GM18519 (cell line): ENCODE measurements around the gene TEPSIN.

Source experiments
- ATAC-seq: cut with Tn5 transposase; IDR thresholded peaks from one replicate; pipeline ENCODE4 v1.9.1; 2021; ENCODE audit warnings: mild to moderate bottlenecking, moderate library complexity; ENCODE audit not compliant: unreplicated experiment, low FRiP score

The TEPSIN gene

DNA sequence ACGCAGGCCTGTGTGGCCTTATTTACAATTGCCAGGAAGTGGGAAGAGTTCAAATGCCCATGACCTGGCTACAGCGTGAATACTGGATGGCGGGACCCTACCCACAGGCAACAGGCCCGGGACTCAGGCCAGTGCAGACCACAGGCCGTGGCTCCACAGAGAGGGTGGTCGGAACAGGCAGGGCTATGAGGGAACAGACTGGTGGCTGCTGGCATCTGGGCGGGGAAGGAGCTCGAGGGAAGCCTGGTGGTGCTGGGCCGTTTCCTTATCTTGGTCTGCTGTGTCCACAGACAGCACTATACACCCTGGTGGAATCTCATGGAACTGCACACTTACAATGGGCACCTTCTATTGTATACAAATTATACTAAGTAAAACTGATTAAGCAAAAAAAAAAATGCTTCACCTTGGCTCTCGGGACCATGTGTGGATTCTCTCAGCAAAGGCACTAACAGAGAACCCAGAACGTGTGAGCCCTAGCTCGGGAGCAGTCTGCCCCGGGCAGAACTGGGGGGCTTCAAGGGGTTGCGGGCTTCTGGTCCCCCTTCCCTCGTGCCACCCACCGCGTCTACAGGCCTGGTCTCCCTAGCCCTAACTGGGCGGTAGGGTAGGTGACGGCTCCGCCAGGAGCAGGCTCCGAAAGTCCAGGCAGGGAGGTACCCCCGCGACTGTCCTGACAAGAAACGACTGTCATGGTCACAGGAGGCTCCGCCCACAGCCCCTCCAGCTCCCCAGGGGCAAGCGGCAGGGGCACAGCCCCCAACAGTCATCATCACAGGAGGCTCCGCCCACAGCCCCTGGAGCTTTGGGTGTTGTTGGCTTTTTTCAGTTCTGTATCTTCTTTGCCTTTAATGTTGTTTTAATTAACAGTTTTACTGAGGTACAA is 37.9 kb downstream of the TEPSIN start:
- no peak for ATAC-seq

DNA sequence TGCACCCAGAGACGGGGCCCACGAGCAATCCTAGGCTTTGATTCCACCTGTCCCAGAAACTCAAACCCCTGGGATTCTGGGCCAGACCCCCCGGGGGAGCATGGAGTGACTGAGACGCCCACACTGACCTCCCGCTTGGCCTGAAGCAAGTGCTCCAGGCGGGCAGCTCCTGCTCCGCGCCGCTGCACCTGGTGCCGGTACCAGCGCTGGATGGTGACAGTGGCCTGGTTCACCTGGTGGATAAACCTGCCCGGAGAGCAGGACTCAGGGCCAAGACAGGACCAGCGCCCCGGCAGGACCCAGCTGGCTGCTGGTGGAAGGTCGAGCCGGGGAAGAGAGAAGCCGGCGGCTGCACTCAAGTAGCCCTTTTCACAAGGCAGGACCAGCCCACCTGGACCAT is 38.7 kb downstream of the TEPSIN start:
- no peak for ATAC-seq

DNA sequence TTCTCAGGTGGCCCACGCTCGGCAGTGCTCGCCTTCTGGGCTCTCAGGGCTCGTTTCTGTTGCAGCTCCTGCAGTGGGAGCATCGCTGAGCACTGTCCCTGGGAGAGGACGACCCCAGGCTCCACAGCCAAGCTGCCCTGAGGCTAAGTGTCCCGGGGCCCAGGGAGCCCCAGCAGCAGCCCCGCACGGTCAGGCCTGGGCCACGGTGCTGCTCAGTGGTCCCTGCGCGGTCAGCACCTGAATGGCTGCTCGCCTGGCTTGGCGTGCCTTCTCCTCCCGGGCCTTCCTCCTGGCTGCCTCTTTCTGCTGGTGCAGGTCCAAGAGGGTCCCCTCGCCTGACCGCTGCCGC is 39.4 kb downstream of the TEPSIN start:
- no peak for ATAC-seq

DNA sequence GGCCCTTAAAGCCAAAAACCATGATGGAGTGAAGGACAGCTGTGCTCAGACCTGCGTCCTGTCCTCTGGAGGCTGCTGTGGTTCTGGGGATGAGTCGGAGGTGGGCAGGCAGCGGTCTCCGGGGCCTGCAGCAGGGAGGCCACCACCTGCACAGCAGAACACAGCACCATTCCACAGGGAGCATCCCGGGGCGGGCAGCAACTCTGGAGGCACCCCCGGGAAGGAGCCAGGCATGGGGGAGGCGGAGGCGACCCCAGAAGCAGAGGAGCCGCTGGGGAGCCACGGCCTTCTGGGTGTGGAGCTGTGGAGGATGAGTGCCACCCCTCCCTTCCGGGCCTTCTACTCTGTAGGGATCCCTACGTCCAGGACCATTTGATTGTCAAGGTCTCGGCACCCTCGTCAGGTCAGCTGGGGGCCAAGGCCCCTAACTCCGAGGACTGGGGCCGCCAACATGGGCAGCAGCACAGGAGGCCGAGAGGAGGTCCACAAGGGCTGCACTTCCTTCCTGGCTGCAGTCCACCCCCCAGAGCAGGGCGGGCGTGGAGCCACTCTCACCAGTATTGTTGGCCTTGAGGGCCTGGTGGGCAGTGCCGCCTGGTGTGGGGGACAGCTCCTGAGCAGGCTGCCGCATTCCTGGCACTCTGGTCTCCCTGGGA is 39.9 kb downstream of the TEPSIN start:
- ATAC-seq: no peak

DNA sequence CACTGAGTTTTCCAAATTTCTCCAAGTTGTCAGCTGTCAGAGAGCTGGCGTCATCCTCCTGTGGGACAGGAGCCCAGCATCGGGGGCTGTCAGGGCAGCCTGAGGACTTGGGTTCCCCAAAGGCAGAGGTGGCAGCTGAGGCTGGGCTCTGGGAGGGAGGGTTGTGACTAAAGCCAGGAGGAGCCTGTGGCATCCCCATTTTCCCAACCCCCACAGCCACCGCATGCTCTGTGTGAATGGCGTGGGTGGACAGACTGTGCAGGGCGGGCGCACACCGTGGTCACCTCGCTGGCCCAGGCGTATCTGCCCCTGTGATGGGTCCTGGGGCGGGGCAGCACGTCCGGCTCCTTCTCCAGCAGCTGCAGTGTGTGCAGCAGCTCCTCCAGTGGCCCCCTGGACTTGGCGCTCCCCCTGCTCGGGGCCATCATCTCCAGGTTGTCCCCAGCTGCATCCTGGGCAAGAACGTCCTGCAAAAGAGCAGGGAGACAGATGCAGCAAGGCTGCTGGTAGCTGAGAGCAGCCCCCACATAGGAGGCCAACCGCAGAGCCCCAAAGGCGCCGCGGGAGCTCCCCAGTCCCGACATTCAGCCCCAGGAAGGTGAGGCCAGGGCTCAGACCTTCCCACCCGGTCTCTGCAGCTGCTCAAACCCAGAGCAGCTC is 40.9 kb downstream of the TEPSIN start:
- no peak for ATAC-seq

DNA sequence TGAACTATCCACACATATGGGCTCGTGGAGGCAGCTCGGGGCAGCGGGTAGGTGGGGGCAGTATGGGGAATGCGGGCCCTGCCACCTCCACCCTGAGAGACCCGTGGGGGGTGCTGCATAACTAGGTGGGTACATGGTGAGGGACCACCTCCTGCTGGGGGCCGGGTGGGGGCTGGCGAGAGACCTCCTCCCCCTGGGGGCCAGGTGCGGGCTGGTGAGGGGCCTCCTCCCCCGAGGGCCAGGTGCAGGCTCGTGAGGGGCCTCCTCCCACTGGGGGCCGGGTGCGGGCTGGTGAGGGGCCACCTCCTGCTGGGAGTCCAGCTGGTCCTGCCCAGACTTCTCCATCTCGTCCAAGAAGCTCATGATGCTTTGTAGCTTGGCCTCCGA is 41.5 kb downstream of the TEPSIN start:
- no peak for ATAC-seq

DNA sequence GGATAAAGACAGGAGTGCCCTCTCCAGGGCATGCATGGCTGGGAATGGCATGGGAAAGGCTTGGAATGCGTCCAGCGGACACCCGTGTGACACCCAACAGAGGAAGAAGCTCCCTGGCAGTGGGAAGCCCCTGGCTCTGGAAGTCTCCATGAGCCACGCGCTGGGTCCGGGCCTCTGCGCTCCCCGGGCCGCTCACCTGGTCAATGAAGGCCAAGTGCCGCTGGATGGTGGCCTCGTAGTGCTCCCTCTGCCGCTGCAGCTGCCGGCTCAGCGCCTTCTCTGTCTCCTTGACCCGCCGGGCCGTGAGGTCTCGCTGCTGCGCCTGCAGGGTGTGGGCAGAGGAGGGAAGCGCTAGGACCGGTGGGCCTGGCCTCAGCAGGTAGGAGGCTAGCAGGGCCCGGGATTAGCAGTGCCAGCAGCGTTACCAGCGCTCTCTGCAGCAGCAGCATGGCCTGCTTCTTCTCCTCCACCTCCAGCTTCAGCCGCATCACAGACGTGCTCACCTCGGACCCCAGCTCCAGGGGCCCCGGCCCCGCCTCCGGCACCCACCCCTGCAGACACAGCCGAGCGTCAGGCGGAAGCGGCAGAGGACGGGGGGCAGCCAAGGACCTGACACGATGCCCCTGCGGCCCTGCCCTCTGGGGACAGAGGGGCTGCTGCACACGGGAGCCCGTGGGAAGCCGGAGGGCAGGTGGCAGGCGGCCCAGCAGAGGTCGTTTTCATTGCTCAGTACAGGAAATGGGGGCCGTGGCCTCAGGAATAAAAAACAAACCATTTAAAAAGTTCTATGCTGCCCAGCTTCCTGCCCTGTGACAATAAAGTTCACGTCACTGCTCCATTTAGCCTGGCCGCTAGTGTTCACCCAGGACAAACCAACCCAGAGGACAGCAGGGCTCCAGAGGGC is 42.1 kb downstream of the TEPSIN start:
- ATAC-seq: no peak

DNA sequence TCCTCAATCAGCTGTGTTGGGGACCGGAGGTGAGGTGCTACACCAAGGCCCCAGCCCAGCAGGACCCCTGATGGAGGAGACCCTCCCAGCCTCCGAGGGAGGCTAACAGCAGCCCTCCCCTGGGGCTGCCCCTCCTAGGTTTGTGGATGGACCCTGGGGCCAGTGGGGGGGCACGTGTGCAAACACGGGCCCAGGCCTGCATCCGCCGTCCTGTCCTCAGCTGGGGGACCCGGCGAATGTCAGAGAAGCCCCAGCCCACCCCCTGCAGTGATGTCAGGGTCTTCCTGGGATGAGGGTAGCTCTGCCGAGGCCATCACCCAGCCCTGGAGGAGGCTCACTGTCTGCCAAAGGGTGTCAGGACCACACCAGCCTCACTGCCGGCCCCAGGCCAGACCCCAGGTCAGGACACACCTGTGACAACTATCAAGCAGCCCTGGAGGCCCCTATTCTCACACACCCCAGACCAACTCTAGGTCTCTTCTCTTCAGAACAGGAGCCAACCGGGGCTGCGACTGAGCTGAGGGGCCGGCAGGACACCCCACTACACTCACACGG is 42.8 kb downstream of the TEPSIN start:
- ATAC-seq: no peak

DNA sequence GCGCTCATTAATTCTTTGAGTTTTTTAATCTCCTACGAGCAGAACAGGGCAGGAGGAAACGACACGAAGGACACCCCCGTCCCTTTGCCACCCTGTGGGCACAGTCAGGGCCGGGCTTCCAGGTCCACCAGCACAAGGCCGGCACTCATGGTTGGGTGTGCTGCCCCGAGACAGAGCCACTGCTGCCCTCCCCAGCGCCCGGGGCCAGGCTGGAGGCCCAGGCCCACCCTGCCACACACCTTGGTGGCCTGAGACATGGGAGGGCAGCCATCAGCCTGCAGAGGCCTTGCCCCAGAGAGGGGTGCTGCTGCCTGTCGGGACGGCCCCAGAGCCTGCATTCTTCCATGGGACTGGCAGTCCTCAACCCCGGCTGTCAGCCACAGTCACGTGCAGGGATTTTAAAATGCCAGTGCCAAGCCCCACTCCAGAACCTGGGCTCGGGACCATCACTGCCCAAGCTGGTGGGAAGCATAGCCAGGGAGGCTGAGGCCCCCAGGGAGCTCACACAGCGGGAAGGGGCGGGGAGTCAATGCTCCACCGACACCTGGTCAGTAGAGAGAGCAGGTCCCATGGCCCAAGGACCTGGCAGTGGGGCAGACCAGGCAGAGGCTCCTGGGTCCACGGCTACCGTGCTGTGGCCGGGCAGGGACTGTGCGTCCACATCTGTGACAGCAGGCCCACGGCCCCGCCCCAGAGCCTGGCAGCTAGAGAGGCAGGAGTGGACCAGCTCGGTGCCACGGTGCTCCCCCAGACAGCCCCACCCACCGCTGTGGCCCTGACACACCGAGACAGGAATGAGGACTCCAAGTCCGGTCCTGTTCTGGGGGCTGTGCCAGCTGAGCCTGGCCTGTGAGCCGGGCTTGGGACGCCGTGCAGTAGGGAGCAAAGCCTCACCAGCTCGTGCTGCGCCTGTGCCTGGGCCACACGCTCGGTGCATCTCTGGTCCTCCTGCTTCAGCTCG is 43.6 kb downstream of the TEPSIN start:
- no peak for ATAC-seq

DNA sequence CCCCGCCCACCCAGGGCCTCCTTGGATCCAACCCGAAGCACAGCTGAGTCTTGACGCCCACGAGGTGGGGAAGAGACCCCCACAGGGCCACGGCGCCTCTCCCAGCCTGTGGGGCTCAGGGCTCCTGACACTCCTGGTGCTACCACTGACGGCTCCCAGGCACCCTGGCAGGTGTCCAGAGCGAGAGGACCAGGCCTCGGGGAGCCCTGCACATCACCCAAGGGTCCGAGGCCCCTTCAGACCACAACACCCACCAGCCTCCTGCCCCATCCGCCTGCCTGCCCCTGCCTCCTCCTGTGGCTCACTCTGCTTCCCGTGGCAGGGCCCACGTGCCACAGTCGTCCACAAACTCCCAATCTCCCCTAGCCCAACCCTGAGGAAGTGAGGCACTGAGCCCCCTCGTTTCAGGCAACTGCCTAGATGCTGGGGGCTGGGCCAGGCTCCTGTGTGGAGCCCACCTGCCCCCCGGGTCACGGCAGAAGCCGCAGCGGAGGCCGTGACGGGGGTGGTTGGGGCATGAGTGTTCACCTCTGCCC is 44.6 kb downstream of the TEPSIN start:
- ATAC-seq: no peak

DNA sequence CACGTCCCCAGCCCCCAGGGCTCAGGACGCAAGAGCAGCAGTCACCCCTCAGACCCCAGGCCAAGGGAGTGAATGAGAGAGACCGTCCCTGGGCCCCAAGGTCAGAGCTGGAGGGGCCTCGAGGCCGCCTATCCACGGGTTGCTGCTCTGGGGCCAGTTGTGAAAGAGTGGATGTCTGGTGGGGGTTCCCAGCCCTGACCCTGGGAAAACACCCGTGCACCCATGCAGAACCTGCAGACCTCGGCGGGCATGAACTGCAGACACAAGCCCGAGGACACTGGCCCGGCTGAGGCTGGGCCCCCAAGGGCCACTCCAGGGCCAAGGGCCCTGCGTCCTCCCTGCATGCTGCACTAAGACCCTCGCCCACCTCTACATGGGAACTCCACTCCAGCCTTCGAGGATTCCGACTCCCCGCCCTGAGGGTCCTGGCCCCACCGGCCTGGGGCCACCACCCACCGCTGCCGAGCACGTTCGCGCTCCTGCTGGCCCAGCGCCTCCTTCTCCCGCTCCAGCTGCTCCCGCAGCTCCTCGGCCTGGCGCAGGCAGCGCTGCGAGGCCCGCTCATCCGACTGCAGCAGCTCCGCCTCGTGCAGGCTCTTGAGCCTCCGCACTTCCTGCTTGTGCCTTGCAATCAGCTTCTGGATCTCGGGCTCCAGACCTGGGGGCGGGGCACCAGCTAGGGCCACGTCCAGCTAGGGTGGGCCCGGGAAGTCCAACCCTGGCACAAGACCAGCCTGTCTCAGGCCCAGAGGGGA is 45.2 kb downstream of the TEPSIN start:
- no peak for ATAC-seq

DNA sequence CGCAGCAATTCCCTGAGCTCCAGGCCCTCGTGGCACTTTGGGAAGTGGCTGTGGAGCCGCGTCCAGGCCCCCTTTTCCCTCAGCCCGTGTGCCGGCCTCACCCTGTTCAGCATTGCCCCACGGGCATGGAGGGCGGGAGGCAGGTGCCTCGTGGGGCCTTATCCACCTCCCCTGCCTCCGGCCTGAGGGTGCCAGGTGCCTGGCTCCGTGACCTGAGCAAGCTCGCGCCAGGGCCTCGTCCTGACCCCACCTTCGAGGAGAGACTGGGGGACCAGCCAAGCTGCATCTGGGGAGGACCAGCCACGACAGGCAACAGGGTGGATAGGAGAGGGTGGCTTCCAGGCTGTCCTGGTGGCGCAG is 45.8 kb downstream of the TEPSIN start:
- ATAC-seq: no peak

DNA sequence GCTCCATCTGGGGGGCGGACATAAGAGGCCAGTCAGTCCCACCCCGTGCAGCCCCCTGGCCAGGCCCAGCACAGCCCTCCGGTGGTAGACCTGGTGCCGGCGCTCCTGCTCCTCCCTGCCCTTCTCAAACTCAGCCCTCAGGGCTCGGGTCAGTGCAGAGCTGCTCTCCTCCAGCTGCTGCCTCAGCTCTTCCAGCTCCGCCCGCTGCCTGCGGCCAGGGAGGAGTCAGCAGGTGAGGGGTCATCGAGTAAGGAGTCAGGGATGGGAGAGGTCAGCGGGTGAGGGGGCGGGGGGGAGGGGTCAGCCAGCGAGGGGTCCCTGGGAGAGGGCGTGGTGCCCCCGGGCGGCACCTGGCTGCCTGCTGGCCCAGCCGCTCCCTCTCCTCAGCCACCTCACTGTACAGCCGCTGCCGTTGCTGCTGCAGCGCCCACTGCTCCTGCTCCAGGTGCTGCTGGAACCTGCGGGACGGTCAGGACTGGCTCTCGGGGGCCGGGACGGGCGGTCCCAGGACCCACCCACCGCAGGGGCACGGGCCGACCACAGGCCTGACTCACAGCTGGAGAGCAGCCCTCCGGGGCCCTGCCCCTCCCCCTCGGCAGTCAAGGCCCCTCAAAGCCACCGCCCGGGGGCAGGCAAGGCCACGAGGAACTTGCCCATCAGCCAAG is 46.3 kb downstream of the TEPSIN start:
- ATAC-seq: no peak

DNA sequence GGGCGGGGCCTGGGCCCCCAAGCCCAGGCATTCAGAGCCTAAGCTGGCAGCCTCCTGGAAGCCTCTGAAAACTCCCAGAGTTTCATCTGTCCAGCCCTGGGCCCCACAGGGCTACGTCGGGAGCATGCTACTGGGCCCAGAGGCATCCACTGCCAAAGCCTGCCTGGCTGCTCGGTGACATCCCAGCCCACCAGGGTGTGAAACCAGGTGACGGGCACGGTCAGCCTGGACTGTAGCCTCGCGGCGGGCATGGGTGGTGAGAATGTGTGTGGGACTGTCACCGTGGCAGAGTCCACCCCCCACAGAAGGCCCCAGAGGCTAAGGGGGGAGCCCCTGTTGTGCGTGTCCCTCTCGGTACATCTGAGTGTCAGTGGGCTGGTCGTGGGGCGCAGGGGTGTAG is 47.2 kb downstream of the TEPSIN start:
- ATAC-seq: no peak

DNA sequence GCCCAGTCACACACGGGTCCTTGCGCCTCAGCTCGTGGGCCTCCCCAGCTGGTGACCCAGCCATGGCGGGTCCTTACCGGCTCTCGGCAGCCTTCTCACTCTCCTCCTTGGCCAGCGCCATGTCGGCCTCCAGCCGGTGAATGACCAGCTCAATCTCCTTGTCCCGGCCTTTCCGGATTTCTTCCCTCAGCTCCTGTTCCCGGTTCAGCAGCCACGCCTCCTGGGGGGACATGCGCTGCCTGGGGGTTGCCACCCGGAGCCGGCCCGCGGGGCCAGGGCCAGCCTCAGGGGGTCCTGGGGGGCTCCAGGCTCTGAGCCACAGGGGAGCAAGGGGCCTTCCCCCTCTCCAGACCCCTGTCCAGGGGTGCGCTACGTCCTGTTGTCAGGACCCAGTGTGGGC is 47.7 kb downstream of the TEPSIN start:
- no peak for ATAC-seq

DNA sequence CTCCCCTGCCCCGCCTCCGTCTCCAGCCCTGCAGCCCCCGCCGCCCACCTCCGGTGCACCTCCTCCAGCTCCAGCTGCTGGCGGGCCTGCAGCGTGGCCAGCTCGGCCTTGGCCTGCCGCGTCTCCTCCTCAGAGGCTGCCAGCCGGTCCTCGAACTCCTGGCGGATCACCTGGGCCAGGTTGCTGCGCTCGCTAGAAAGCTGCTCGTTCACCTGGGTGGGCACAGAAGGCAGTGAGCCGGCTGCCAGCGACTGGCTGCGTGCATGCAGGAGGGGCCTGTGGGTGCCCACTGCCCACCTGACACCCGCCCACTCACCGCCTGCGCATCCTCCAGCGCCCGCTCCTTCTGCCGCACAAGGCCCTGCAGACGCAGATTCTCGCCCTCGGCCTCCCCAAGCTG is 48.3 kb downstream of the TEPSIN start:
- ATAC-seq: no peak

DNA sequence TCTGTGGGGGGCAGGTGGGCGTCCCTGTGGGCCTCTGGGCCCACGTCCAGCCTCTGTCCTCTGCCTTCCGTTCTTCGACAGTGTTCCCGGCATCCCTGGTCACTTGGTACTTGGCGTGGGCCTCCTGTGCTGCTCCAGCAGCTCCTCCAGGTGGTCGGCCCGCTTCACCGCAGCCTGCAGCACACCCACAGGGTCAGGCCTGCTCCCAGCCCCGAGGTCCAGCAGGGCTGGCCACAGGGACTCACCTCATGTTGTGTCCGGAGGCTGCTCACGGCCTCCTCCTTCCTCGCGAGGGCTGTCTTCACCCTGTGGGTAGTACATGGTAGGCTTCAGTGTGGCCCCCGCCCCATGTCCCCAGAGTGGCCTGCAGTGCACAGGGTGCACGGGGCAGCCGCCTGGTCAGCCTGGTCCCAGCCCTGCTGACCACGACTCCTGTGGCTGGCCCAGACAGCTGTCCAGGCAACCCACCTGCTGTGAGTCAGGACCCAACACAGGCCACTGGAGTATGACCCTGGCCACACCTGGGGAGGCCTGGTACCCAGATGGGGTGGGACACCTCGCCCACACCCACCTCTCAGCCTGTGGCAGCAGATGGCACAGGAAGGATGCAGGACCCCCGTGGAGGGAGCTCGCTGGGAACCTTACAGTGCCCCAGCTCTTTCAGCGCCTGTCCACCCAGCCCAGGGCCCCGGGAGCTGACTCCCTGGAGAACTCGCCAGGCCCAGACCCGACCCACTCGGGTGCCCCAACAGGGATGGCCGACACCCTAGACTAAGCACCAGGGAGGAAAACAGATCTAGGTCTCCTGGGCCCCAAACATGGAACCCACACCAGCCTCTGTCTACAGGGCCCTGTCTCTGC is 49.0 kb downstream of the TEPSIN start:
- no peak for ATAC-seq
